Activated CD4-positive, alpha-beta T cell treated with anti-CD3 and anti-CD28 coated beads, Interleukin-2, Interleukin-6, amounts not matched to agents 100 ng/mL and 50 ng/mL, durations not matched to agents 16 hours and 8 hours (primary cell): ENCODE results near the gene OTUB1.

Experiments
- DNase-seq: peaks from one replicate; pipeline ENCODE4 v3.0.0-alpha.2; 2020

OTUB1 gene

DNA sequence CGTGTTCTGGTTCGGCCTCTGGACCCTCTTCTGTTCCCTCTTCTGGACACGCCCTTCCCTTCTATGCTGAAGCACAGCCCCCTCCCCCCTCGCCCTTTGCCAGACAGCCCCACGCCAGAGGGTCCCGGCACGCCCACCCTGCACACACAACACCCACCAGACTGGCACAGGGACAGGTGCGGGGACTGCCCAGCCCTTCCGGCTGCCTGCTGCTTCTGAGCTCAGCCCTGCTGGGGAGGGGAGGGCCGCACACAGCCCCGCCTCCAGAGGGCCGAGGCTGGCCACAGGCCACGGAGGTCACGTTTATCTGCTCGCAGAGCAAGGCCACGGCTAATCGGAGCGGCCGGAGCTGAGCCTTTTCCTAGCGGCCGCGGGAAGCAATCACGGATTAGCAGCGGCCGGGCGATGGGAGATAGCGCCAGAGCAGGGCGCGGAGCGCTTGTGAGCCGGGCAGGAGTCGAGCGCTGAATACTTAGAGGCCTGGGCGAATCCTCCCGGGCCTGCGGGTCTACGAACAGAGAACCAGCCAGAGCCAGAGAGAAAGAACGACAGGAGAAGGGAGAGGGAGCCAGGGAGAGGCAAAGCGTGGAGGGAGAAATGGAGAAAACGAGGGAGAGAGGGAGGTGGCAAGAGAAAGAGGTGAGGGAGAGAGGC lies 21.5 kb downstream of the OTUB1 start:
- no peak for DNase-seq

DNA sequence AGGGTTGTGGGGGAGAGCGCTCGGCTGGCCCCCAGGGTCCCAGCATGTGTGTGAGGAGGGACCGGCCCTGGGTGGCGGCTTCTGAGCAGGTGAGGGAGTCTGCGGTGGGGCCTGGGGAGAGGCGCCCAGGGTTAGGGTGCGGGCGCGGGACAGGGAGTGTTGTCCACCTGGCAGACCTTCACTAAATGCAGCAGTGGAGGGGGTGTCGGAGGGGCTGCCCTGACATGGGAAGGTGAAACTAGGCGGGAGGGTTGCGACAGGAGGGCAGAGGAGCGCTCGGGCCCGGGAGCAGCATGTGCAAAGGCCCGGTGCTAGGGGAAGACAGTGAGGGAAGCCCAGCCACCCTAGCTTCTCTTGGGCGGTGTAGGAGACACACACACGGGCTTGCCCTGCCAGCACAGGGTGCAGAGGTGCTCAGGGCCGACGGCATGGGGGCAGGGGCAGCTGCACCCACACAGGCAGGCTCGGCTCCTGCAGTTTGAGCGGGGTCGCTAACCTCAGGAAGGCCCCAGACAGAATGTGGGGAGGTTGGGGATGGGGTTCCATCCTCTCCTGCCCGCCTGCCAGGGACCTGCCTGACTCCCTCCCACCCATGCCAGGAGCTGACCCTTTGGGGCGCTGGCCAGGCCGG lies 22.2 kb downstream of the OTUB1 start:
- DNase-seq: no peak

DNA sequence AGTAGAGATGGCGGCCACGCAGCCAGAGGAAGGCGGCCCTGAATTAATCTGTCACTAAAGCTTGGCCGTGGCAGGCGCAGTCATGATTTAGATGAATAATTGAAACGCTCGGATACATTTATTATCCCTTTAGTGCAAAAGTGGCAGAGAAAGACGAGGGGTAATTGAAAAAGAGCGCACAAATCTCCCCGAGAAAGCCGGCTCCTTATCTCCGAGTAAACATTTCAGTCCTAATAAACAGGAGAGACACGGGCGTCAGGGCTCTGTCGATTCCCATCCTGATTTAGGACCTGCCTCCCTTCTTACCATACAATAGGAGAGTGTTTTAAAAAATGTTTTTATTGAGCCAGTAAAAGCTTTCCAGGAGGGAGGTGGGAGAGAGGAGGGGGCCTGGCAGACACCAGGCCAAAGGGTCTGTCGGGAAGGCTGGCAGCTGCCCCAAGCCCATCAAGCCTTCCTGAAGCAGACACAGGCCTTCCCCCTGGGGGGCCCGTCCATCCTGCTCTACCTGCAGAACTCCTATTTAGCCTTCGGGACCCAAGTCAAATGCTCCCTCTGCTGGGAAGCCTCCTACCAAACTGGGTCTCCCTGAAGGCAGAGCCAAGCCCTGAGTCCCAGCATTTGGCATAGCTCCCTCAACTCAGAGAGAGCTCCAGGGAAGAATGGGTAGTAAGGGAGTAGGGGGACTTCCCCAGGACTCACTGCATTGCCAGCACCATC lies 22.8 kb downstream of the OTUB1 start:
- DNase-seq: no peak

DNA sequence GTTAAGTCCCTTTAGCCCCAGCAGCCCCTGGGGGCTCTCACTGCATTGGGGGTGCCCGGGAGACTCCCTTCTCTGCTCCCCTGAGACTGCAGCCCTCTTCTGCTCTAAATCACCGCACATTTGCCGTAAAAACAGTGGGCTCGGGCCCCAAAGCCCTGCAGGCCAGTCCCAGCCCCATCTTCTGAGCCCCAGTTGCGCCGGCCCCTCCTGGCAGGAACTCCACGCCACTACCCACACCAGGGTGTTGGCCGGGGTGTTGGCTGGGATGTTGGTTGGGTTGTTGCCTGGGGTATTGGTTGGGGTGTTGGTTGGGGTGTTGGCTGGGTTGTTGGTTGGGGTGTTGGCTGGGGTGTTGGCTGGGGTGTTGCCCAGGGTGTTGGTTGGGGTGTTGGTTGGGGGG lies 23.5 kb downstream of the OTUB1 start:
- no peak for DNase-seq

DNA sequence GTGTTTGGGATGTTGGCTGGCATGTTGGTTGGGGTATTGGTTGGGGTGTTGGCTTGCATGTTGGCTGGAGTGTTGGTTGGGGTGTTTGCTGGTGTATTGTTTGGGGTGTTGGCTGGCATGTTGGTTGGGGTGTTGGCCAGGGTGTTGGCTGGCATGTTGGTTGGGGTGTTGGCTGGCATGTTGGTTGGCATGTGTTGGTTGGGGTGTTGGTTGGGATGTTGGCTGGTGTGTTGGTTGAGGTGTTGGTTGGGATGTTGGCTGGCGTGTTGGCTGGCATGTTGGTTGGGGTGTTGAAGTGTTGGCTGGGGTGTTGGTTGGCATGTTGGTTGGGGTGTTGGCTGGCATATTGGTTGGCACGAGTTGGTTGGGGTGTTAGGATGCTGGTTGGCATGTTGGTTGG lies 24.5 kb downstream of the OTUB1 start:
- DNase-seq: no peak

DNA sequence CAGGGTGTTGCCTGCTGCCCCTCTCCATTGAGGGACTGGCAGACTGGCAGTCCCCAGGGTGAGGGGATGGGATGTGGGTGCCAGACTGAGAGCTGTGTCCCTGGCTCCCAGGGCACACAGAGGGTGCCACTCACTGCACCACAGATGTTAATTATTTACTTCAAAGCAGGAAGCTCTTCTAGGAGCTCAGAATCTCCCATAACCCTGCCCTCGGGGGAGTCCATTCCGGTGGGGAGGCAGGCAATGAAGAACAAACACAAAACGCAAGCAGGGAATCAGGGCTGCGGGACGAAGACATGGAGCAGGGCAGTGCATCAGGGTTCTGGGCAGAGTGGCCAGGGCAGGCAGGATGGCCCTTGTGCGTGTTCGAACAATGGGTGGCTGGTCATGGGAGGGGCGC lies 25.1 kb downstream of the OTUB1 start:
- no peak for DNase-seq

DNA sequence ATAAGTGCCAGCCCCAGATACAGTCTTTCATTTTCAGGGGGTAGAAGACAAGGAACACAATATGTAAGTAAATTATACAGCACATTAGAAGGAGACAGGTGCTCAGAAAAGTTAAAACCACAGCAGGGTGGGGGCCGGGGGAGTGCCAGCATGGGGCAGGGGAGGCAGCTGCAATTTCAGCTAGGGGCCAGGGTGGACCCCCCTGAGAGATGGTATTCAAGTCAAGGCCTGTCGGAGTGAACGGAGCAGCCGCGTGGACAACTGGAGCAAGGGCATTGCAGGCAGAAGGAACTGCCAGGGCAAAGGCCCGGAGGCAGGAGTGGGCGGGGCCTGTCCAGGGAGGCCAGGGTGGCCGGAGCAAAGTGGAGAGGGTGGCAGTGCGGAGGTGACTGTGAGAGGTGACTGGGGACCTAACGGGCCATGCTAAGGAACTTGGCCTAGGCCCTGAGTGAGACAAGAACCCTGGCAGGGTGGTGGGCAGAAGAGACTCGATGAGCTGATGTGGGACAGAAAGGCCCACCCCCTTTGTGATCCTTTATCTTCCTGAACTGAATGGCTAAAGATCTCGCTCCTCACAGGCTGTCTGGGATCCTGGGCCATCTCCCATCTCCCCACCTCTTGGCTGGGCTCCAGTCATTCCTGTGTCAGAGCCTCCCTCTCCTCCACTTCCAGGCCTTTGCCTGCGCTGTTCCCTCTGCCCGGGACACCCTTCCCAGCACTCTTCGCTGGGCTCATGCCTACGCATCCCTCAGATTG lies 27.1 kb downstream of the OTUB1 start:
- DNase-seq: no peak

DNA sequence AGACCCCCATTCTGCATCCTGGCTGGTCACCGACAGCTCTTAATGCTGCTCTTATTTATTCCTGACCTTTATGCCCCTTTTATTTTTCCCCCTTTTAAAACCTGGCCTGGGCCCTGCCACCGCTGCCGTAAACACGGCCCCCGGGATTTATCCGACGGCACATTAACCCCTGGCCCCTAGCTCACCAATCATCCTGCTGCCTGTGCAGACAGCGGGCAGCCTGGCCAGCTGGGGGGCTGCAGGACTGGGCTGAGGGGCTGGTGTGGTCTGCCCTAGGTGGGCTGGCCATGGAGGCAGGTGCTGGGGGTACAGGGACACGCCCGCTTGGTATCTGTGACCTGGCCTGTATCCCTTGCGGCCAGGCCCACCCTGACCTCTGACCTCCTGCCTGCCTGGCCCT lies 28.1 kb downstream of the OTUB1 start:
- no peak for DNase-seq

DNA sequence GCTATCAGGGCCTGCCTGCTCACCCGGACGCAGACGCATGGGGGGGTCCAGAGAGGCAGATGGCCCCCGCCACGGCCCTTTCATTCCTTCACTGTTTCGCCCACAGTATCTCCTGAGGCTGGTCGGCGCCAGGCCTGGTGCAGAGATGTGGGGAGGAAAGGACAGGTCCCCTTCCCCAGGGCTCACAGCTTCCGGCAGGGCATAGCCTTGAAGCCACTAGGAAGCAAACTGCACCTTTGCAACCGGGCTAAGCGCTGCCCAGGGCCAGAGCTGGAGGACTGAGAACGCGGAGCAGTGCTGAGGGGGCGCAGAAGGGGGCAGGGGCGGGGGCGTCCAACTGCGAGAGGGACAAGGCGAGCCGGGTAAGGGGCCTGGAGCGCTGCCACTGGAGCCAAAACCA lies 29.3 kb downstream of the OTUB1 start:
- no peak for DNase-seq

DNA sequence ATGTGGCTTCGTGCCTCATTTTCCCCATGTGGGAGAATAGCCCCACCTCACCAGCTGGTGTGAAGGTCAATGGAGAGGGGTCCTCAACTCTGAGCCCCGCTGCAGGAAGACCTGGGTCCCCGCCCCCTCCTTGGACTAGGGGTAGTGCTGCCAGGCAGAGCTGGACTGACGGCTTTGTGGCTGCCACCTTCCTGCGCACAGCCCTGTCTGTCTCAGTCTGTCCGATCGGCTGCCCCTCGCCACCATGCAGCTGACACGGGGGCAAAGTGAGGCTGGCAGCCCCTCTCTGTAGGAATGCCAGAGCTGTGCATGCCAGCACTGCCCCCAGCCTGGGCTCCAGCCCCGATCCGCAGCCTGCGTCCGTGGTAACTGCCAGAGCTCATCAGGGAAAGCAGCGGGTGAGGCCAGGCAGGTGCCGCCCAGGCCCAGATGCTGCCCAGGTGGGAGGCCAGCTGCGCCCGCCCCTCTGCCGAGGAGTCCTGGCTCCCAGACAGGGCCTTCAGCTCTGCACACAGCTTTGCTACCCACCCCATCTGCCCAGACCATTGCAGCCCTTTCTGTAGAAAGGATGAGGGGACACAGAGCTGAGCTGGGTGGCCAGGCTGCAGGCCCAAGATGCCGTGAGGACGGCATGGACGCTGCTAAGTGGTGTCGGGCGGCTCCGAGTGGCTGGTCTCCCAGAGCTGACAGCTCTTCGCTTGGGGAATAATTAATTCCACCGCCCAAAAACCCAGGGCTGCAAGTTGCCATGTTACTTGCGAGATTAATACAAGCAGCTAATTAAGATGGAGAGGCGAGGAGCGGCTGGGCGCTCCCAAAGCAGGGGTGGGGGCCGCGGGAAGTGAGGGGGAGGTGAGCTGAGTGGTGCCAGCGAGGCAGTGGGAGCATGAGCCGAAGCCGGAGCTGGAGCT lies 30.0 kb downstream of the OTUB1 start:
- DNase-seq: no peak

DNA sequence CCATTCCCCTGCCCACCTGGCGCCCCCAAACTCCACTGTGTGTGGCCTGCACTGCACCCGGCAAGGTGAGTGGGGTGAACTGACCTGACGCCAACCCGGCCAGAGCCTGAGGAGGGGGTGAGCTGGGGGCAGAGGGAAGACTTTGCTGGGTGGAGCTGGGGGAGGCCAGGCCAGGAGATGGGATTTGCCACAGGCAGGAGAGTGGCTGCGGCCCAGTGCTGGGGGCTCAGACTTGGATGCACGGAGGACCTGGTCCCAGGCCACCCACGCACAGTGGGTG lies 31.6 kb downstream of the OTUB1 start:
- DNase-seq: no peak

DNA sequence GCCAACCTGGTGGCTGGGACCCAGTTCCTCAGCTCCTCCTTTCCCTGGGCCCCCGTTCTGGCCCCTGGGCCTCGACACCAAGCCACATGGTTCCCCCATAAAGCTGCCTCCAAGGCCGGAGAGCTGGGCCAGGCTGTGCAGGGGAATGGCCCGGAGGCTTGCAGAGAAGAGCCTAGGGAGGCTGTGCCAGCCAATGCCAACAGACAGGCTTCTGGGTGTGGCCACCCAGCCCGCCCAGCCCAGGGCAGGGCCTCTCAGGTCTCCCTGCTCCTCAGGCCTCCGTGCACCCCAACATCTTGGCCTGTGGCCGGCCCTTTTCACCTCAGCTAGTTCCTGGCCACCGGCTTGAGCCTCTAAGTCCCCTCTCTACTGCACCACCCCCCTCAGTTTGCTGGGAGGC lies 32.1 kb downstream of the OTUB1 start:
- no peak for DNase-seq

DNA sequence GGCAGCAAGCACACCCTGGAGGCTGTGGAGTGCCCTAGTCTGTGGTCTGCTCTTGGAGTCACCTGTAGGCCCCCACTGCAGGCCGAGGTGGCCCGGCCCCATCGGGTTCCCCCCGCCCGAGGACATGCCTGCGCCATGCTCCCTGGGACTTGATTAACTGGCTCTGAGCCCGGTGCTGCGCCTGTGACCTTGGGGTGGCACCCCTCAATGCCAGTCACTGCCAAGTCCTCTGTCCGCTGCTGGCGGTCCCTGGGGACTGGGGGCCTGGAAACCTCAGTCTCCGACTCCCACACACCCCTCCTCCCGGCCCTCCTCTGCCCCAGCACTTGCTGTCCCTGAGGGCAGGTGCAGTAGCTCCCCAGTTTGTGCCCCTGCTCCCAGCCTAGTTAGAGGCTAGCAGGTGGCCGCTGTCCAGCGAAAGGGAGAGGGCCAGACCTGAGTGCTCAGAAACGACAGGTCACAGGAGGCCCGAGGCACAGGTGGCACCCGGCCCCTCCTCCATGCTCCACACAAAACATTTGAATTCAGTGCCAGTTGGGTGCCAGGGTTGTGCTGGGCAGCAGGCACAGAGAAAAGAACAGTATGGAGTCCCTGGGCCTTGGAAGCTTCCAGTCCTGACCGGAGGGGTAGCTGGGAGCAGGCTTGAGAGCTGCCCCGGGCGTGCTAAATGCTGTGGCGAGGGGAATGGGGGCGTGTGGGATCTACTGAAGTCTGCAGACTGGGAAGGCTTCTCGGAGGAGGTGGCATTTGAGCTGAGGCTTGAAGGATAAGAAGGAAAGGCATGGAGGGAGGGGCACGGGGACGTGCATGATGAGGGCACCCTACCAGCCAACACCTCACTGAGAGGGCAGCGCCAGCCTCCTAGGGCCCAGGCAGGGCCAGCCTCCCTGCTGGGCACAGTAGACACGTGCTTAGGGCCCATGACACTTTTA lies 33.1 kb downstream of the OTUB1 start:
- DNase-seq: no peak

DNA sequence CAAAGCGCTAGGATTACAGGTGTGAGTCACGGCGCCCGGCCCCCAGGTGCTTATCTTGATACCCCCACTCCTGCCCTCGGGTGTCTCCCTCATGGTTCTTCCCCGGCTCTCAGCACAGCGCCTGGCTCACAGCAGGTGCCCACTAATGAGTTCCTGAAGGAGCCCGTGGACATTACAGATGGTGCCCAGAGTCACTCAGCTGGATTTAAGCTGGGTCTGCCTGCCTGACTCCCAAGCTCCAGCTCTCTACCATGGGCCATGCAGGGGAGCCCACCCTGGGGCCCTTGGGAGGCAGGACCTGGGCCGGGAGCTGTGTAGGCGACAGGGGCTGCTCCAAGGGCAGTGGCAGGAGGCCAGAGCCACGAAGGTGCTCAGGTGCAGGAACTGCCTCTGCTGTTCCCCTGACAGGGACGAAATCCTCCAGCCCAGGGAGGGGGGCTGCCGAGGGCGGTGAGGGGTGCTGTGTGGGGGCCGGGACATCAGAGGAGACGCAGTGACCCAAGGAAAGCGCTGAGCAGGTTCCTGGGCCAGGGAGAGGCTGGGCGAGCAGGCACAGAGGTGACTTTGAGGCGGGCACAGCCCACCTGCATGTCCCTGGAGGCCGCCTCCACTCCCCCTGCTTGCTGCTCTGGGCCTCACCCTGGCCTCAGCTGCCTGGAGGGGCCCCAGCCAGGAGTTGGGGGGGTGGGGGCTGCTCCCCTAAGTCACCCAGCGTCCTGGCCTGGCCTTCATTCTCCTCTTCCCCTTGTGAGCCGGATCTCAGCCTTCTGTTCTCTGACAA lies 34.9 kb downstream of the OTUB1 start:
- DNase-seq: no peak

DNA sequence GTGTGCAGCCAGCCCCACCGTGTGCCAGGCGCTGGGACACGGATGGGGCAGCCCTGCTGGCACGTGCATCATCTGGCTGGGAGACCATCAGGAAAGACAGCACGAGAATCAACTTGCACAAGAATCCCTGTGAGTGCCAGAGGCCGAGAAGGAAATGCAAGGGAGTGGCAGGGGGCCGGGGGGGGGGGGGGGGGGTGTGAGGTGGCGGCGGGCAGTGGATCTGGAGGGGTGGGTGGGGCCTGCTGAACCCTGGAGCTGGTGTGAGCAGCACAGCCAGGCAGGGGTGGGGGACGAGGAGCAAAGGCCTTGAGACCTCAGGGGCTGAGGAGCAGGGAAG lies 35.5 kb downstream of the OTUB1 start:
- DNase-seq: no peak

DNA sequence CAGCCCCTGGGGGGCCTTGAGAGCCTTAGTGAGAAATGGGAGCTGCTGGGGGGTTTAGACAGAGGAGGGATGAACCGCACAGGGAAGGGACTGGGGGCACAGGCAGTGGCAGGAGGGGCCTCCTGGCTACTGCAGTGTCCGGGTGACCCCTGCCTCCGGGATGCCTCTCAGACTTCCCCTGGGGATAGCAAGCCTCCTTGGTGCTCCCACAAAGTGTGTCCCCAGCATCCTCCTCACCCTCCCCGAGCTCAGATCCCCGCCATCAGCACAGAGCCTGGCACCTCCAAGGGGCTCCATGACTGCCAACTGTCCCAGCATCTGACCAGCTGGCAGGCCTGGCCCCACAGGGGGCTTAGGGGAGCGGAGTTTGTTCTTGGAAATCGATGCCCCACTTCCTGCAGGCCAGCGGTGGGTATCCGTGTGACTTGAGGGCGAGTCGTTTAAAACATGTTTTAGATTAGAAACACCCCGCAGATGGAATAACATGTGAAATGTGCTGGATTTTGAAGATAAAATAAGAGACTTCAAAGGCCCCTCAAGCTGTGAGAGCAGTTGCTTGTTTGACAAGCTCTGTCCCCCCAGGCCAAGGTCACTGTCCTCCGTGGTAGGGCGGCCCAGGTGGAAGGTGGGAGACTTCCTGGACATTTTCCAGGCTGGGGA lies 36.0 kb downstream of the OTUB1 start:
- no peak for DNase-seq

DNA sequence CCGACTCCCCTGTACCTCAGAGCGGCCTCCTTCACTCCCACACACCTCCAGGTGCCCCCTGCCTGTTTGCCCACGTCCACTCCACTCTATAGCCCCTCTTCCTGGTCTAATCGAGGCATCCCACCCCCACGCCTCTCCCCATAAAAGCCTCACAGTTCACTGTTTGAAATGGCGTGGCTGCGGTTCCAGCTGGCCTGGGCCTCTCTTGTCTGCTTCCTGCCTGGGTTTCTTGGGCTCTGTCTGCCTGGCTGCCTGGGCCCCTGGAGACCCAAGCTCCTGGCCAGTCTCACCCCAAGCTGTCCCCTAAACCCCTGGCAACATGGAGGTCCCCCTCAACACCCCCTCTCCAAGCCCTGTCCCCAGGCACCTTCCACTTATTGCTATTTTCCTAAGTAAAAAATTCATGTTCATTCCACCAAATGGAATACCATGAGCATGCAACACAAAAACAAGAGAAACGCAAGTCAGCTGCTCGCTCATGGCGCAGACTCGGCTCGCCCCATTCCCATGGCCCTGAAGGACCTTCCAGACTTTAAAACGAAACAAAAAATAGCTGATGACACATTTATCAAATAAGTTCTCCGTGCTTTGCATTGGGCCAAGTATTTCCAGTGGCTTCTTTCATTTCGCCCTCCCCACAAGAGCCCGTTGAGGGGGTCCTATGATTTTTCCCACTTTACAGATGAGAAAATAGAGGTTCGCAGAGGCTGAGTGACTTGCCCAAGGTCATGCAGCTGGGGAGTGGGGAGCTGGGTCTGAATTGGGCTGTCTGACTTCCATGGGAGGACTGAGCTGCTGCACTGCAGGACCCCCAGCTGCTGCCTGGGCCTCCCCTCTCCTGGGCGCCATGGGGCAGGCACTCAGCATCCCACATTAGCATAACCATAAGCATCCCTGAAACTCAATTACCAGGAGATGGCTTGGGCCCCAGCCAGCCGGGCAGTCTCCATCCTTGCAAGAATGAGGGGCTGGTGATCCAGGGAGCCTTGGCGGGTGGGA lies 37.8 kb downstream of the OTUB1 start:
- DNase-seq: no peak

DNA sequence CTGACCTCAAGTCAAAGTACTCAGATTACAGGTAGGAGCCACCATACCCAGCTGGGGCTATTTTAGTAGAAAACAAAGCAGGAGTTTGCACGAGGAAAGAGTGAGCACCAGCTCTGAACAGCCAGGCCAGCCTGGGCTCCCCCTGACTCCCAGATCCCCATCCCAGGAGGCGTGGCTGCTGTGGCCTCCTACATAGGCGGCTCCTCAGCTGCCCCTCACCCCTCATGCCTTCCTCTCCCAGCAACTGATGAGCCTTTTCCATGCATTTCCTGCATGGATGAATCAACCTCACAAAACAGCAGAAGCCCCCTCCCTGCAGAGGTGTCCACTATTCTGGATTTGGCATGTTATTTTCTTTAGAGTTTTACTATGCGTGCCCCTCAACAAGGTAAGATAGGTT lies 39.0 kb downstream of the OTUB1 start:
- no peak for DNase-seq

DNA sequence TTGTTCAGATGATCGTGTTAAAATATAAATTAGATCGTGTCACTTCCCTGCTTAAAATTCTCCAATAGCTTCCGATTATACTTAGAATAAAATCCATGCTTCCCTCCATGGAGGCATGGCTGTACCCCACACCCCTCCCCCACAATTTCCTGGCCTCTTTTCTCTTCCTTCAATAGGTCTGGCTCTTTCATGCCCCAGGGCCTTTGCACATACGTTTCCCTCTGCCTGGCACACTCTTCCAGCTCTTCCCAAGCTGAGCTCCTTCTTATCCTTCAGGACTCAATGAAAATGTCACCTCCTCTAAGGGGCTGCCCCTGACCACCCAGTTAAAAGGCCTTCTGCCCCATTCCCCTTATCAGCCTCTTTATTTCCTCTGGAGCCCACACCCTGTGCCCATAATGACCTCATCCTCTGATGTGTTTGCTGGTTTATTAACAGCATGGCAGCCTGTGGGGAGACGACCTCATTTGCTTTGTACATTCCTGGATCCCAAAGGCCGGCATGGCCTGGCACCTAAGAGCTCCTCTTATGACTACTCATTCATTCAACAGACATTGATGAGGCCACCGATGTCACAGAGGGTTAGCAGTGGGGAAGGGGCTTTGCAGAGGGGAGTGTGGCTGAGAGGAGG lies 40.5 kb downstream of the OTUB1 start:
- no peak for DNase-seq
